Measurements from ENCODE around the gene CECR2.

GRCh38 chr22:17566776-17567175, 197.5 kb downstream of the CECR2 start:
- TF ChIP-seq CTCF (IDR thresholded peaks at IDR 0.05; ENCODE audit: low read length) (no peak), EZH2 (optimal IDR thresholded peaks at IDR 0.05; ENCODE audit: low read depth, low read length) (no peak), EZH2phosphoT487 (IDR thresholded peaks at IDR 0.05; ENCODE audit: low read length) (no peak)
